GM18526 (cell line): ENCODE data around the gene ACAN.

Experiments used
- POLR2A ChIP-seq: IDR thresholded peaks from 3 replicates; pipeline ENCODE4 v1.6.1; 2011; ENCODE audit not compliant: insufficient read length; ENCODE audit errors: extremely low read depth

ACAN gene

DNA sequence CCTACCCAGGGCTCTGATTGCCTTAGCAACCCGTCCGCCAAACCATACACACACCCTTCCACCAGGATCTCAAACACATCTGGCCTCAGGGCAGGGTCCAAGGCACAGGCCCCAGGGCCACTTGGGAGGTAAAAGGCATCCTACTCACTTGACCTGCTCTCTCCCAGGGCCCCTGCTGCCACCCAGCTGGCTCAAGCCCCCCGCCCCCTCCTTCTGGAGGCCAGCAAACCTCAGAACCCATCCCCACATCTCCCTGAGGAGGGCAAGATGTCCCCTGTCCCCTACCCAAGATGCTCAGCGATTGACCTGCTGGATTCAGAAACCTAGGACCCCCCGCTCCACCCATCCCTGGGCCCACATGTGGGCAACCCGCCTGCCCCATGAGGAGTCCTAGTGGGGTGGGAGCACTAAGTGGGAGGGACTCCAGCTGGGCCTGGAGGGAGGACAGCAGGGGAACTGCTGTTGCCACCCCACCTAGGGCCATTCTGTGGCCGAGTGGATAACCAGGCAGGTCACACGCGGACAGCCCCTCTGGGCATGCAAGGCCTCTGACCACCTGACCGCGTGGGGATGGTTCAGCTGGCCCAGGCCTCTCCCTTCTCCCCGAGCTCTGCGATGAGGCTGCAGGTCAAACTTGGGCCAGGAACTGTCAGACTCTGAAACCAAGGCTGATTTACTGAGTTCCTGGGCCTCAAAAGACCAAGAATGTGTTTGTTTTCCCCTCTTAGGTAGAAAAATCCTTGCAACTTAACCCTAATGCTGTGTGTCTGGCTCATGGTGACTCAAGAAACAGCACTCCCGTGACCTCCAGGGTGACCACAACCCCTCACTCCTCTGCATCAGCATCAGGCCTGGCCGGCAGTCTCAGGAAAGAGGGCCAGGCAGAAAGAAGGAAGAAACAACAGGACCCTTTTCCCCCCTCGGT is 105.7 kb downstream of the ACAN start:
- TF ChIP-seq POLR2A: no peak

GRCh38 chr15:88909956-88910831 is 107.0 kb downstream of the ACAN start:
- TF ChIP-seq POLR2A: no peak

- TF ChIP-seq POLR2A: no peak
These were observed 108.5 kb downstream of the ACAN start for GRCh38 chr15:88911766-88912118.

DNA sequence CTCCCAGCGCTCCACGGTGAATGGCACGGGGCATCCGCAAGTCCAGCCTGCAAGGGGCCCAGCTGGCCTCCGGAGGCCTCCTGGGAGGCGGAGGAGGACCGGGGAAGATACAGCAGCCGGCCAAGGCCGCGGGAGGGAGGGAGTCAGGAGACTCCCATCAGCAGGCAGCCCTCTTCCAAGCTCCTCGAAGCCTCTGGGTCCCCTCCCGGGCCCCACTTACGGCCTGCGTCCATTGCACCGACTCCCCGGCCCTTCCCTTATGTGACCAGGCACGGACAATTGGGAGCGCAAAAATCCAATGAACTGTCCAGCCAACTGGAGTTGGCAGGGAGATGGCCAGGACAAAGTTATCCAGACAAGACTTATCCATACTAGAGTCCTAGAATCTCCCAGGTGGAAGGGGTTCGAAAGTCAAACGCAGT is 109.3 kb downstream of the ACAN start:
- no peak for TF ChIP-seq POLR2A

- TF ChIP-seq POLR2A: peak; percentile 46
These were observed 110.0 kb downstream of the ACAN start, which contains the start of gene MFGE8 for GRCh38 chr15:88913017-88913849. MFGE8 (minus strand) TSS chr15:88913379; CDS start chr15:88913319, 60 bp downstream.

GRCh38 chr15:88913850-88914169 is 110.6 kb downstream of the ACAN start:
- TF ChIP-seq POLR2A: no peak

DNA sequence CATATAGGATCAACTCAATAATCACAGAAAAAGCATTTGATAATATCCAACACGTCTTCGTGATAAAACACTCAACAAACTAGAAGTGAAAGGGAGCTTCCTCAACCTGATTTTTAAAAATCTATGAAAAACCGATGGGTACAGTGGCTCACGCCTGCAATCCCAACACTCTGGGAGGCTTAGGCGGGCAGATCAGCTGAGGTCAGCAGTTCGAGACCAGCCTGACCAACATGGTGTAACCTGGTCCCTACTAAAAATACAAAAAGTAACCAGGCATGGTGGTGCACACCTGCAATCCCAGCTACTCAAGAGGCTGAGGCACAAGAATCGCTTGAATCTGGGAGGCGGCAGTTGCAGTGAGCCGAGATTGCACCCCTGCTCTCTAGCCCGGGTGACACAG is 112.1 kb downstream of the ACAN start:
- TF ChIP-seq POLR2A: no peak

DNA sequence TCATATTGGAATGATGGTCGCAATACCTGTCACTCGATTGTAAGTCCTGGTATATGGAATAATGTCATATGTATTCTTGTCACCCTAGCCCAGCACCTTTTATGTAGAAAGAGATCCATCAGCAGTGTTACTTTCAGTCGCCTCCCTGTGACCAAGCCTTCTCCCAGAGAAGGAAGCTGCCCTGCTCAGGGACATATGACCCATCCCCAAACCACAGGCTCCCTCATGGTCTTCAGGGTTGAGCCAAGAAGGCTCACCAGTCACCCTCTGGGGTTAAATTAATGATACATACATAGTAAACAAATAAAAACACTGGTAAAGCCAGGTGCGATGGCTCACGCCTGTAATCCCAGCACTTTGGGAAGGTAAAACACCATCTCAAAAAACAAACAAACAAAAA is 114.5 kb downstream of the ACAN start:
- no peak for TF ChIP-seq POLR2A

GRCh38 chr15:88918738-88919137 is 115.5 kb downstream of the ACAN start:
- no peak for TF ChIP-seq POLR2A

DNA sequence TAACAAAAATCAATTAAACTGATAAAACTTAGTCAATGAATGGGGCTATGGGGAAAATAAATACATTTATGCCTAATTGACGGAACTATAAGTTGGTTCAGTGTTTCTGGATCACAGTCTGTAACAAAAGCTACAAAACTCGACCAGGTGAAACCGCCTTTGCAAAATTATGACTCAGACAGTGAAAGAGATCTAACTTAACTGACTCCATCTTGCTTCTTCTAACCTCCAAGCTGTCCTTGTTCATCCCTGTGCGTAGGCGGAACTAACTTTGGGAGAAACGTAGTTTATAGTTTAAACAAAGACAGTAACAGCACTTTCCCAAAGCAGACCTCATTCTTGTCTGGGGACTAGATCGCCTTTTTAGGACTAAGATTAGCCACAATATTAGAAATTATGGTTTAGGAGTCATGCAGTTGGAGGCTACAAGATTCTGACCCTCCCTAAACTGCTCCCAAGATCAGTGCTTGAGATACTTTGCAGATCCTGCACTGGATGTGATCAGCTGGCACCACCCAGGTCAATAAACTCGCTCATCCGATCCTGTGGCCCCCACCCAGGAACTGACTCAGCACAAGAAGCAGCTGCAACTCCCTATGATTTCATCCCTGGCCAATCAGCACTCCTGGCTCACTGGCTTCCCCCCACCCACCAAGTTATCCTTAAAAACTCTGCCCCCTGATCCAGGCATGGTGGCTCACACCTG is 117.1 kb downstream of the ACAN start:
- TF ChIP-seq POLR2A: no peak
